ENCODE results near the gene FGFR1OP2. TPM values are rescaled to one million over a fixed set of nuclear protein-coding genes. Genes with fewer than 3 reads are reported as not detected.

Gene FGFR1OP2
- total and polyA plus RNA-seq, 2 of the 8 experiments (the other 6 are each of a cell fraction or from before 2014, with no cell fraction given) = 8.8 to 34.4 TPM

- Histone ChIP-seq H3K79me1 (ENCODE audit: low read depth, low read length) (no peaks in the 10 kb centered on the region), H3K4me2 (ENCODE audit: insufficient read depth in 1 of 2, low read depth in 2 of 2, low read length in 2 of 2) (no peak overlapping the region), H2BK120ac (replicated peaks; ENCODE audit: low read depth, low read length) (no peak overlapping the region), H3K4ac (replicated peaks; ENCODE audit: insufficient read length, low read depth, low read length) (no peak overlapping the region), H4K91ac (replicated peaks; ENCODE audit: insufficient read length, low read length) (no peak overlapping the region), H3K23ac (ENCODE audit: insufficient read length) (no peak overlapping the region), H3K4me1 (replicated peaks in 1 of 4; ENCODE audit: control insufficient read depth in 3 of 4, insufficient read depth in 4 of 4, low read length in 3 of 4) (no peaks in the 10 kb centered on the region), H3K9ac (replicated peaks in 1 of 4; ENCODE audit: extremely low read depth in 1 of 4, low read depth in 3 of 4, low read length in 3 of 4) (no peak overlapping the region), H3K18ac (ENCODE audit: extremely low read depth, low read length) (no peak overlapping the region), H3K27me3 (replicated peaks in 1 of 4; ENCODE audit: control insufficient read depth in 3 of 4, extremely low read depth in 1 of 4, insufficient read depth in 3 of 4, low read length in 3 of 4) (no peaks in the 10 kb centered on the region), H2AFZ (ENCODE audit: low read length) (no peak overlapping the region), H3K27ac (ENCODE audit: low read depth, low read length) (no peak overlapping the region), H4K5ac (ENCODE audit: insufficient read length, low read depth, low read length) (no peak overlapping the region), H3K14ac (ENCODE audit: insufficient read length) (no peak overlapping the region), H2BK15ac (ENCODE audit: low read length) (no peak overlapping the region), H3K4me3 (ENCODE audit: extremely low read depth in 1 of 4, insufficient read depth in 2 of 4, low read depth in 3 of 4, low read length in 4 of 4) (no peak overlapping the region), H3K56ac (replicated peaks; ENCODE audit: insufficient read length, low read depth, low read length) (no peak overlapping the region), H3K23me2 (ENCODE audit: low read depth, low read length) (no peaks in the 10 kb centered on the region; the same call in 1 of the 2 replicates), H4K20me1 (replicated peaks in 1 of 2; ENCODE audit: control insufficient read depth in 1 of 2, insufficient read depth in 2 of 2, low read length in 2 of 2) (peaks cover 0 to 7% of the 10 kb centered on the region in 2 experiments), H4K8ac (ENCODE audit: extremely low read depth, insufficient read depth, low read length) (no peak overlapping the region), H2BK12ac (ENCODE audit: low read depth, low read length) (no peak overlapping the region), H3K9me3 (ENCODE audit: insufficient read depth in 2 of 2, low read depth in 1 of 2, low read length in 1 of 2) (no peaks in the 10 kb centered on the region), H2BK20ac (ENCODE audit: low read length) (no peak overlapping the region), H2BK5ac (ENCODE audit: low read depth, low read length) (no peak overlapping the region), H3K36me3 (ENCODE audit: control insufficient read depth in 2 of 4, insufficient read depth in 4 of 4, low read length in 3 of 4) (peaks cover 2 to 28% (median 16%) of the 10 kb centered on the region in 4 experiments; a peak in 6 of 8 replicates), H3K79me2 (ENCODE audit: control insufficient read depth in 1 of 2, insufficient read depth in 2 of 2, low read length in 2 of 2) (no peaks in the 10 kb centered on the region), H2AK5ac (ENCODE audit: low read depth, low read length) (no peak overlapping the region)
- FAIRE-seq = no peak
- WGBS, 2 experiments (ENCODE audit: extremely low coverage in 1 of 2, insufficient coverage in 1 of 2, insufficient read length in 1 of 2, insufficient replicate concordance in 2 of 2, low coverage in 1 of 2, low lambda C conversion rate in 2 of 2, missing lambda C conversion rate in 1 of 2) = 96% methylated on average over 4 of the region's 4 CpGs; no CpG with 5 or more reads in 1 of the 2 experiments
- ChIA-PET CTCF (ENCODE audit: partially characterized antibody) (interaction anchor here (2.2 kb wide), 1 partner anchor 20 kb away, joined by 7 read pairs; no protein-coding TSS in a partner anchor), POLR2A (ENCODE audit: partially characterized antibody) (interaction anchor here (1.0 kb wide), 1 partner anchor 31 kb away, joined by 3 read pairs; the partner anchor contains the start of gene MED21)
- DNase-seq (ENCODE audit: low read depth in 1 of 2, low spot score in 2 of 2) = no peak
- TF ChIP-seq SRF (IDR thresholded peaks at IDR 0.05; ENCODE audit: low read depth, low read length) (no peak), CBX5 (IDR thresholded peaks at IDR 0.05; ENCODE audit: low read depth, low read length) (no peak), NANOG (IDR thresholded peaks at IDR 0.05; ENCODE audit: insufficient read depth, low read depth, low read length, poor library complexity, severe bottlenecking) (no peak), KDM5A (IDR thresholded peaks at IDR 0.05; ENCODE audit: low read length) (no peak), ATF3 (IDR thresholded peaks at IDR 0.05; ENCODE audit: insufficient read depth, low read depth, low read length) (no peak), SIRT6 (IDR thresholded peaks at IDR 0.05; ENCODE audit: low read length) (no peak), ZNF274 (IDR thresholded peaks at IDR 0.05; ENCODE audit: borderline replicate concordance, extremely low read depth, low read length) (no peak), RAD21 (IDR thresholded peaks at IDR 0.05 in 1 of 2, conservative IDR thresholded peaks at IDR 0.05 in 1 of 2; ENCODE audit: low read depth in 2 of 2, low read length in 2 of 2) (no peak), CTCF (IDR thresholded peaks at IDR 0.05; ENCODE audit: control extremely low read depth in 1 of 3, insufficient read depth in 1 of 3, low read depth in 1 of 3, low read length in 3 of 3) (no peak), TEAD4 (IDR thresholded peaks at IDR 0.05; ENCODE audit: low read depth, low read length) (no peak), SP4 (IDR thresholded peaks at IDR 0.05; ENCODE audit: low read length) (no peak)
These were observed 53.6 kb downstream of the FGFR1OP2 start for GRCh38 chr12:26991826-26992225.
